ENCODE data around the gene NFATC4.

GRCh38 chr14:24422694-24423601 is 55.0 kb downstream of the NFATC4 start:
- TF ChIP-seq CTCF (conservative IDR thresholded peaks at IDR 0.05; ENCODE audit: low read depth in 2 of 2) (no peak), JUNB (IDR thresholded peaks at IDR 0.05; ENCODE audit: unreplicated experiment) (no peak), POLR2AphosphoS5 (IDR thresholded peaks at IDR 0.05; ENCODE audit: low read depth) (no peak), REST (IDR thresholded peaks at IDR 0.05; ENCODE audit: unreplicated experiment) (no peak), EZH2 (IDR thresholded peaks at IDR 0.05; ENCODE audit: low read depth, unreplicated experiment) (no peak), ETS1 (IDR thresholded peaks at IDR 0.05) (no peak), NANOG (IDR thresholded peaks at IDR 0.05; ENCODE audit: borderline replicate concordance) (no peak), CREB1 (CRISPR knock-in tag; IDR thresholded peaks at IDR 0.05; ENCODE audit: low read depth) (no peak), ZNF331 (CRISPR knock-in tag; IDR thresholded peaks at IDR 0.05; ENCODE audit: low read depth) (no peak), EZH2phosphoT487 (IDR thresholded peaks at IDR 0.05; ENCODE audit: unreplicated experiment) (no peak)

Measured in GM23338 (cell line).